Measurements from ENCODE around the gene JADE1.

DNA sequence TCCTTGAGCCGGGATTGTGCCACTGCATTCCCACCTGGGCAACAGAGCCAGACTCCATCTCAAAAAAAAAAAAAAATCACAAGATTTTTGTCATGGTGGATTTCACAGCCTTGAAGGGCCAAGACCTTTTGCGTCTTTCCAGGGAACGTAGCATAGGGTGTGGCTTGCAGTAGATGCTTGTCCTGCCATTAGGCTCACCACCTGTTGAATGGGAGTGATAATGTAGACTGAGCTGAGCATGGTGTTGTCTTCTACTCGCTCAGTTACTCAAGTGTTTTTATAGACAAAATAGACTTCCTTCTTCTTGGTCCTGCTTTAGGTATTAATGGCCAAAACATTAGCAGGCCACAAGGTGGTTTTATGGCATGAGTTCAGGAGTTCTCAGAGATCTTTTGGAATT, 40.8 kb downstream of the JADE1 start:
- TF ChIP-seq, protein P1, sequence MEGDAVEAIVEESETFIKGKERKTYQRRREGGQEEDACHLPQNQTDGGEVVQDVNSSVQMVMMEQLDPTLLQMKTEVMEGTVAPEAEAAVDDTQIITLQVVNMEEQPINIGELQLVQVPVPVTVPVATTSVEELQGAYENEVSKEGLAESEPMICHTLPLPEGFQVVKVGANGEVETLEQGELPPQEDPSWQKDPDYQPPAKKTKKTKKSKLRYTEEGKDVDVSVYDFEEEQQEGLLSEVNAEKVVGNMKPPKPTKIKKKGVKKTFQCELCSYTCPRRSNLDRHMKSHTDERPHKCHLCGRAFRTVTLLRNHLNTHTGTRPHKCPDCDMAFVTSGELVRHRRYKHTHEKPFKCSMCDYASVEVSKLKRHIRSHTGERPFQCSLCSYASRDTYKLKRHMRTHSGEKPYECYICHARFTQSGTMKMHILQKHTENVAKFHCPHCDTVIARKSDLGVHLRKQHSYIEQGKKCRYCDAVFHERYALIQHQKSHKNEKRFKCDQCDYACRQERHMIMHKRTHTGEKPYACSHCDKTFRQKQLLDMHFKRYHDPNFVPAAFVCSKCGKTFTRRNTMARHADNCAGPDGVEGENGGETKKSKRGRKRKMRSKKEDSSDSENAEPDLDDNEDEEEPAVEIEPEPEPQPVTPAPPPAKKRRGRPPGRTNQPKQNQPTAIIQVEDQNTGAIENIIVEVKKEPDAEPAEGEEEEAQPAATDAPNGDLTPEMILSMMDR (conservative IDR thresholded peaks at IDR 0.05; ENCODE audit: low read length): no peak
- TF ChIP-seq EZH2phosphoT487 (IDR thresholded peaks at IDR 0.05; ENCODE audit: borderline replicate concordance): no peak
